Transverse colon (tissue), 4 donors: ENCODE results near the gene BACH2. TPM values are rescaled to one million over a fixed set of nuclear protein-coding genes. Genes with fewer than 3 reads are reported as not detected.
"Not testable (repeated sequence)": the region's sequence is repeated elsewhere in the genome, so short reads cannot be mapped to it uniquely, and the experiment has no call there.

ENCODE experiments used
- DNase-seq: peaks from one replicate; pipeline ENCODE4 v3.0.0-alpha.2; 2019
- H3K27ac ChIP-seq, 4 donors: fragments of 200-600 bp; sonication (generic); 2 replicates each; pipeline ENCODE4 v1.5.1; 2016 to 2018; ENCODE audit warnings: inconsistent platforms in 4 of 4
- H3K27me3 ChIP-seq: fragments of 200-600 bp; sonication (generic); 2 replicates; pipeline ENCODE4 v1.5.1; 2017; ENCODE audit warnings: inconsistent platforms
- H3K36me3 ChIP-seq, 4 donors: fragments of 200-600 bp; sonication (generic); 2 replicates each; pipeline ENCODE4 v1.5.1; 2017 to 2019; ENCODE audit warnings: inconsistent platforms in 4 of 4
- H3K4me1 ChIP-seq, 4 donors: fragments of 200-600 bp; sonication (generic); 2 replicates each; pipeline ENCODE4 v1.5.1; 2017 to 2020; ENCODE audit warnings: inconsistent platforms in 4 of 4
- H3K4me3 ChIP-seq, 4 donors: fragments of 200-600 bp; sonication (generic); 1 replicate in 1 of 4; 2 replicates in 3 of 4; pipeline versions ENCODE4 v1.5.1 to v1.6.1; 2017 to 2019; ENCODE audit warnings: inconsistent platforms in 4 of 4
- H3K9me3 ChIP-seq, 2 donors: fragments of 200-600 bp; sonication (generic); 2 replicates each; pipeline ENCODE4 v1.5.1; 2017 to 2019; ENCODE audit warnings: inconsistent platforms in 2 of 2
- CTCF ChIP-seq, 5 experiments: fragments of 200-600 bp in 3 of 5; fragments of 450-650 bp in 2 of 5; sonication (generic) in 3 of 5; IDR thresholded peaks; 1 replicate in 2 of 5; 2 replicates in 3 of 5; pipeline ENCODE4 v1.5.1; 2016 to 2017; ENCODE audit warnings: antibody characterized with exemption in 5 of 5, inconsistent platforms in 3 of 5, mild to moderate bottlenecking in 2 of 5, moderate library complexity in 1 of 5
- EP300 ChIP-seq: sonication (generic); formaldehyde crosslinking; IDR thresholded peaks from one replicate; pipeline ENCODE4 v1.6.1; 2017; ENCODE audit warnings: antibody characterized with exemption, low read depth
- POLR2A ChIP-seq: fragments of 450-650 bp; IDR thresholded peaks from one replicate; pipeline ENCODE4 v1.6.1; 2016; ENCODE audit warnings: antibody characterized with exemption, mild to moderate bottlenecking, moderate library complexity
- POLR2AphosphoS5 ChIP-seq, 3 donors: sonication (generic); formaldehyde crosslinking; IDR thresholded peaks; one replicate each; pipeline ENCODE4 v1.6.1; 2016; ENCODE audit warnings: antibody characterized with exemption in 3 of 3
- WGBS, 2 donors: methylation state at CpG; one replicate each; pipeline ENCODE4 v1.1.5; 2018; ENCODE audit warnings: low coverage in 1 of 2; 5-methylcytosine and 5-hydroxymethylcytosine counted together
- in situ Hi-C, 4 donors: fragments of 200-750 bp; cut with MboI; loops; one replicate each; pipeline versions ENCODE4 v1.15.0 to v1.15.1; 2017; ENCODE audit warnings: low sequenced_read_pairs in 3 of 4, low pct_ligation_motif_present in 1 of 4, low pct_unique_long_range_greater_than_20kb in 1 of 4
- intact Hi-C: fragments of 100-400 bp; cut with DNase I; formaldehyde crosslinking; loops from one replicate; pipeline ENCODE4 v1.15.1; 2023; ENCODE audit warnings: low total_unique reads
- total RNA-seq, 4 donors: library from RNA; depleted of rRNA; stranded (reverse); fragments of >200 nt; gene quantifications; one replicate each; pipeline ENCODE4 v1.1.0, GENCODE V29; 2016

BACH2 gene
- total RNA-seq, 4 donors from 2014 or later = 0.20 to 7.5 (median 2.4) TPM

- no peak overlapping the region for H3K4me3 ChIP-seq
- DNase-seq = no peak
- peaks cover 0 to 8% of the 10 kb centered on the region in 2 donors for H3K9me3 ChIP-seq
- no peaks in the 10 kb centered on the region for H3K36me3 ChIP-seq
- TF ChIP-seq POLR2AphosphoS5 (IDR thresholded peaks at IDR 0.05) (no peak), CTCF (IDR thresholded peaks at IDR 0.05) (no peak), POLR2A (no peak)
- intact Hi-C loops (no loop called here), in situ Hi-C loops (no loop called here)
- 91 to 96% methylated on average over 2 of the region's 2 CpGs for WGBS, 2 donors
- no peaks in the 10 kb centered on the region for H3K4me1 ChIP-seq
- no peaks in the 10 kb centered on the region for H3K27me3 ChIP-seq
- H3K27ac ChIP-seq = no peak overlapping the region
Observed at GRCh38 chr6:90118581-90118980, 178.1 kb downstream of the BACH2 start.

- H3K27me3 ChIP-seq = no peaks in the 10 kb centered on the region
- intact Hi-C loops = no loop called here
- no peak overlapping the region for H3K4me3 ChIP-seq
- H3K36me3 ChIP-seq = no peaks in the 10 kb centered on the region
- 92 to 100% methylated on average over 1 of the region's 1 CpG for WGBS, 2 donors
- DNase-seq = no peak
- H3K9me3 ChIP-seq = peaks cover 0 to 12% of the 10 kb centered on the region in 2 donors
- in situ Hi-C loops = no loop called here
- no peaks in the 10 kb centered on the region for H3K4me1 ChIP-seq
- TF ChIP-seq CTCF (IDR thresholded peaks at IDR 0.05) = no peak
- no peak for TF ChIP-seq POLR2AphosphoS5 (IDR thresholded peaks at IDR 0.05)
- TF ChIP-seq POLR2A = no peak
- no peak for TF ChIP-seq EP300
- no peak overlapping the region for H3K27ac ChIP-seq
Observed at GRCh38 chr6:90118069-90118468, 178.6 kb downstream of the BACH2 start.

GRCh38 chr6:90116126-90116525, 180.5 kb downstream of the BACH2 start:
- H3K36me3 ChIP-seq, in situ Hi-C loops, intact Hi-C loops, H3K27me3 ChIP-seq, H3K27ac ChIP-seq, H3K4me1 ChIP-seq, H3K4me3 ChIP-seq, DNase-seq: not testable (repeated sequence)
- peaks cover 0 to 12% of the 10 kb centered on the region in 2 donors for H3K9me3 ChIP-seq
- 74 to 97% methylated on average over 3 of the region's 3 CpGs for WGBS, 2 donors

- Histone ChIP-seq H3K27me3 (no peaks in the 10 kb centered on the region), H3K4me1 (peaks cover 0 to under 1% (median 0%) of the 10 kb centered on the region in 4 donors), H3K36me3 (no peaks in the 10 kb centered on the region), H3K27ac (no peak overlapping the region), H3K4me3 (no peak overlapping the region), H3K9me3 (peaks cover 0 to 12% of the 10 kb centered on the region in 2 donors)
- DNase-seq = no peak
- intact Hi-C loops = no loop called here
- in situ Hi-C loops = no loop called here
- no peak for TF ChIP-seq POLR2A
Observed at GRCh38 chr6:90113389-90113788, 183.3 kb downstream of the BACH2 start.

- no peak for DNase-seq
- 90 to 96% methylated on average over 2 of the region's 2 CpGs for WGBS, 2 donors
- peaks cover 0 to 12% of the 10 kb centered on the region in 2 donors for H3K9me3 ChIP-seq
- no peaks in the 10 kb centered on the region for H3K36me3 ChIP-seq
- intact Hi-C loops = no loop called here
- H3K4me3 ChIP-seq = no peak overlapping the region
- H3K27ac ChIP-seq = no peak overlapping the region
- peaks cover 0 to 6% (median 0%) of the 10 kb centered on the region in 4 donors for H3K4me1 ChIP-seq
- TF ChIP-seq EP300 (no peak), POLR2A (no peak), POLR2AphosphoS5 (IDR thresholded peaks at IDR 0.05) (no peak), CTCF (IDR thresholded peaks at IDR 0.05) (no peak)
- H3K27me3 ChIP-seq = no peaks in the 10 kb centered on the region
- in situ Hi-C loops = no loop called here
Observed at GRCh38 chr6:90111387-90111786, 185.3 kb downstream of the BACH2 start.
